HT-29 (cell line): ENCODE measurements around the gene MIGA2. TPM values are rescaled to one million over a fixed set of nuclear protein-coding genes. Genes with fewer than 3 reads are reported as not detected.

ENCODE experiments used
- DNase-seq: peaks from one replicate; pipeline ENCODE4 v3.0.0-alpha.2; 2015; ENCODE audit warnings: low spot score
- total RNA-seq: library from RNA; depleted of rRNA; stranded (reverse); fragments of >200 nt; shearing (Covaris generic); gene quantifications from 2 replicates; pipeline ENCODE4 v1.2.3, GENCODE V29; 2014

Gene MIGA2
- total RNA-seq, 1 experiment from 2014 or later = 64.8 TPM

- DNase-seq = no peak
Observed at GRCh38 chr9:129071526-129072126, 35.2 kb downstream of the MIGA2 start.

GRCh38 chr9:129072171-129072570, 35.7 kb downstream of the MIGA2 start:
- no peak for DNase-seq

- DNase-seq = no peak
Observed at GRCh38 chr9:129073404-129073803, 37.0 kb downstream of the MIGA2 start.

- DNase-seq = no peak
Observed at GRCh38 chr9:129074106-129074505, 37.7 kb downstream of the MIGA2 start.

- DNase-seq = no peak
Observed at GRCh38 chr9:129075996-129076639, 39.7 kb downstream of the MIGA2 start.

GRCh38 chr9:129076640-129077037, 40.2 kb downstream of the MIGA2 start:
- DNase-seq = no peak

- DNase-seq = no peak
Observed at GRCh38 chr9:129077236-129077635, 40.8 kb downstream of the MIGA2 start.

- DNase-seq = no peak
Observed at GRCh38 chr9:129078691-129079503, 42.5 kb downstream of the MIGA2 start.

GRCh38 chr9:129079829-129080228, 43.4 kb downstream of the MIGA2 start:
- DNase-seq = no peak

- no peak for DNase-seq
Observed at GRCh38 chr9:129080298-129080600, 43.8 kb downstream of the MIGA2 start.

- peak; percentile 98 for DNase-seq
Observed at GRCh38 chr9:129080601-129081387, 44.4 kb downstream of the MIGA2 start, which contains the start of gene DOLPP1. TSS of gene DOLPP1 (plus strand) at chr9:129081111. CDS start at chr9:129081132, 21 bp downstream.

GRCh38 chr9:129081388-129081904, 45.0 kb downstream of the MIGA2 start:
- DNase-seq = no peak

GRCh38 chr9:129084087-129084486, 47.7 kb downstream of the MIGA2 start:
- DNase-seq = no peak

GRCh38 chr9:129089246-129089645, 52.8 kb downstream of the MIGA2 start:
- no peak for DNase-seq

- DNase-seq = no peak
Observed at GRCh38 chr9:129093602-129094386, 57.4 kb downstream of the MIGA2 start.

GRCh38 chr9:129094387-129095169, 58.2 kb downstream of the MIGA2 start:
- DNase-seq = no peak

GRCh38 chr9:129095170-129095667, 58.8 kb downstream of the MIGA2 start:
- DNase-seq = no peak

- DNase-seq = no peak
Observed at GRCh38 chr9:129095908-129096307, 59.5 kb downstream of the MIGA2 start.

GRCh38 chr9:129097671-129098306, 61.4 kb downstream of the MIGA2 start:
- no peak for DNase-seq
